HG03469 (cell line): ENCODE measurements around the gene ZDHHC22.

ENCODE experiments used
- ATAC-seq: cut with Tn5 transposase; IDR thresholded peaks from one replicate; pipeline ENCODE4 v1.9.1; 2021; ENCODE audit warnings: mild to moderate bottlenecking, moderate library complexity, moderate number of reproducible peaks; ENCODE audit not compliant: unreplicated experiment

The ZDHHC22 gene

GRCh38 chr14:77158175-77158881 lies 16.7 kb upstream of the ZDHHC22 start:
- no peak for ATAC-seq

- no peak for ATAC-seq
These were observed 16.1 kb upstream of the ZDHHC22 start for GRCh38 chr14:77157740-77158139.

- ATAC-seq: no peak
These were observed 13.5 kb upstream of the ZDHHC22 start for GRCh38 chr14:77155083-77155482.

GRCh38 chr14:77154421-77154820 lies 12.8 kb upstream of the ZDHHC22 start:
- ATAC-seq: no peak

- ATAC-seq: no peak
These were observed 12.2 kb upstream of the ZDHHC22 start for GRCh38 chr14:77153802-77154201.

- ATAC-seq: no peak
These were observed 10.5 kb upstream of the ZDHHC22 start for GRCh38 chr14:77151918-77152588.

- no peak for ATAC-seq
These were observed 9.7 kb upstream of the ZDHHC22 start for GRCh38 chr14:77151245-77151644.

GRCh38 chr14:77148510-77149231 lies 7.1 kb upstream of the ZDHHC22 start:
- ATAC-seq: no peak

GRCh38 chr14:77145975-77146740 lies 4.6 kb upstream of the ZDHHC22 start:
- no peak for ATAC-seq

GRCh38 chr14:77144412-77145115 lies 3.0 kb upstream of the ZDHHC22 start:
- ATAC-seq: no peak

GRCh38 chr14:77143071-77143470 lies 1.5 kb upstream of the ZDHHC22 start:
- no peak for ATAC-seq

- ATAC-seq: no peak
These were observed 612 bp upstream of the ZDHHC22 start for GRCh38 chr14:77142005-77142800.

- ATAC-seq: no peak
These were observed 1.0 kb downstream of the ZDHHC22 start for GRCh38 chr14:77140359-77141213.

GRCh38 chr14:77139540-77140358 lies 1.8 kb downstream of the ZDHHC22 start:
- no peak for ATAC-seq

- ATAC-seq: no peak
These were observed 2.6 kb downstream of the ZDHHC22 start for GRCh38 chr14:77139022-77139421.

- ATAC-seq: no peak
These were observed 7.8 kb downstream of the ZDHHC22 start for GRCh38 chr14:77133720-77134338.

- ATAC-seq: no peak
These were observed 9.6 kb downstream of the ZDHHC22 start for GRCh38 chr14:77131871-77132486.
